HG03060 (cell line): ENCODE data around the gene PAPSS1.
"Not testable (repeated sequence)": the region's sequence is repeated elsewhere in the genome, so short reads cannot be mapped to it uniquely, and the experiment has no call there.

Experiments used
- ATAC-seq: cut with Tn5 transposase; IDR thresholded peaks from one replicate; pipeline ENCODE4 v1.9.1; 2021; ENCODE audit warnings: low read depth, moderate number of reproducible peaks; ENCODE audit not compliant: unreplicated experiment

Gene PAPSS1

GRCh38 chr4:107726131-107726925 is 6.3 kb upstream of the PAPSS1 start:
- ATAC-seq: not testable (repeated sequence)

- ATAC-seq: no peak
Measured at GRCh38 chr4:107725281-107725859, 5.3 kb upstream of the PAPSS1 start.

GRCh38 chr4:107723331-107723730 is 3.3 kb upstream of the PAPSS1 start:
- ATAC-seq: not testable (repeated sequence)

GRCh38 chr4:107721436-107722100 is 1.5 kb upstream of the PAPSS1 start:
- no peak for ATAC-seq

GRCh38 chr4:107719207-107719921 is 670 bp downstream of the PAPSS1 start:
- no peak for ATAC-seq

GRCh38 chr4:107718351-107718965 is 1.6 kb downstream of the PAPSS1 start:
- peak; percentile 28 for ATAC-seq

GRCh38 chr4:107714256-107714655 is 5.8 kb downstream of the PAPSS1 start:
- no peak for ATAC-seq

- no peak for ATAC-seq
Measured at GRCh38 chr4:107712236-107712635, 7.8 kb downstream of the PAPSS1 start.

- no peak for ATAC-seq
Measured at GRCh38 chr4:107711831-107712230, 8.2 kb downstream of the PAPSS1 start.

- no peak for ATAC-seq
Measured at GRCh38 chr4:107710493-107711459, 9.3 kb downstream of the PAPSS1 start.

- no peak for ATAC-seq
Measured at GRCh38 chr4:107709916-107710315, 10.1 kb downstream of the PAPSS1 start.

- ATAC-seq: no peak
Measured at GRCh38 chr4:107708225-107708624, 11.8 kb downstream of the PAPSS1 start.

GRCh38 chr4:107705742-107706556 is 14.1 kb downstream of the PAPSS1 start:
- no peak for ATAC-seq

- ATAC-seq: no peak
Measured at GRCh38 chr4:107701565-107701964, 18.5 kb downstream of the PAPSS1 start.

- no peak for ATAC-seq
Measured at GRCh38 chr4:107699466-107700206, 20.4 kb downstream of the PAPSS1 start.

GRCh38 chr4:107696187-107696586 is 23.8 kb downstream of the PAPSS1 start:
- ATAC-seq: not testable (repeated sequence)

- no peak for ATAC-seq
Measured at GRCh38 chr4:107693132-107693531, 26.9 kb downstream of the PAPSS1 start.

- ATAC-seq: no peak
Measured at GRCh38 chr4:107692202-107692601, 27.8 kb downstream of the PAPSS1 start.
